HL-60/S4 treated with retinoic acid at 250 ng/mL for 4 days and 3 days (cell line): ENCODE data around the gene CACNG7.

ENCODE experiments used
- in situ Hi-C: fragments of 300-500 bp; cut with MboI; formaldehyde crosslinking; loops from 2 replicates; pipeline ENCODE4 v1.7.0; 2022; ENCODE audit warnings: low sequenced_read_pairs

CACNG7 gene

GRCh38 chr19:53878776-53879139 is 30.3 kb upstream of the CACNG7 start:
- in situ Hi-C loops, result no loop called here

DNA sequence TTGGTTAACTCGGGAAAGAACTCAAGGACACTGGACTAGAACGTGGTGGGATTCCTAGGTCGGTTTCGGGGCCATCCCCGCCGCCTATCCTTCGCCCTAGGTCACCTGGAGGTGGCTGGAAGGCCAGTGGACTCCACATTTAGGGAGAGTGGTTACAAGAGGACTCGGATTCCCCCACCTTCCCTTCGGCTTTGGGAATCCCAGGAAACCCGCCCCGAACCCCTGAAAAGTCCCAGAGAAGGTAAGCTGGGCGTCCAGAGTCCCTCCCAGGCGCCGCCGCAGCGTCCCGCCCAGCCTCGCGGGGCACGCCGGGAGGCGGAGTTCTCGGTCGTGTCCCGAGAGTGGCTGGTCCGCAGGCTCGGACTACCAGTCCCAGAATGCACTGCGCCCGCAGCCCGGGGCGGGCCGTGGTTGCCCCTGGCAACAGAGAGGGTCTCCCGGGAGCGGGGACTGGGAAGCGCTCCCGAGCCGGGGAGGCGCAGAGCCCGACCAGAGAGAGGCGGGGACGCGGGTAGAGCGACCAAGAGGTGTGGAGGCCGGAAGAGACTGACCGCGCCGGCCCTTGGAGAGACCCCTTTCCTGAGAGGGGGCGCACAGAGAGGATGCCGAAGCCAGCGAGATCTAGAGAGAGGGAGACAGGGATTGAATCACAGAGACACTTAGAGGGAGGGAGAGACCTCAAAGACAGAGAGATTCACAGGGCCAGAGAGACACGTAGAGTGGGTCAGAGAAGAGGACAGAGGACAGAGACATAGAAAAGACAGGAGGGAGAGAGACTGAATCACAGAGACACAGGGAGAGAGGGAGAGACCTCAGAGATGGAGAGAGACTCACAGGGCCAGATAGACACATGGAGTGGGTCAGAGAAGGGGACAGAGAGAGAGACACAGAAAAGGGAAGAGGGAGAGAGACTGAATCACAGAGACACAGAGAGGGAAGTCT is 29.7 kb upstream of the CACNG7 start:
- in situ Hi-C loops, result no loop called here

GRCh38 chr19:53880711-53881481 is 28.2 kb upstream of the CACNG7 start:
- in situ Hi-C loops, result no loop called here

DNA sequence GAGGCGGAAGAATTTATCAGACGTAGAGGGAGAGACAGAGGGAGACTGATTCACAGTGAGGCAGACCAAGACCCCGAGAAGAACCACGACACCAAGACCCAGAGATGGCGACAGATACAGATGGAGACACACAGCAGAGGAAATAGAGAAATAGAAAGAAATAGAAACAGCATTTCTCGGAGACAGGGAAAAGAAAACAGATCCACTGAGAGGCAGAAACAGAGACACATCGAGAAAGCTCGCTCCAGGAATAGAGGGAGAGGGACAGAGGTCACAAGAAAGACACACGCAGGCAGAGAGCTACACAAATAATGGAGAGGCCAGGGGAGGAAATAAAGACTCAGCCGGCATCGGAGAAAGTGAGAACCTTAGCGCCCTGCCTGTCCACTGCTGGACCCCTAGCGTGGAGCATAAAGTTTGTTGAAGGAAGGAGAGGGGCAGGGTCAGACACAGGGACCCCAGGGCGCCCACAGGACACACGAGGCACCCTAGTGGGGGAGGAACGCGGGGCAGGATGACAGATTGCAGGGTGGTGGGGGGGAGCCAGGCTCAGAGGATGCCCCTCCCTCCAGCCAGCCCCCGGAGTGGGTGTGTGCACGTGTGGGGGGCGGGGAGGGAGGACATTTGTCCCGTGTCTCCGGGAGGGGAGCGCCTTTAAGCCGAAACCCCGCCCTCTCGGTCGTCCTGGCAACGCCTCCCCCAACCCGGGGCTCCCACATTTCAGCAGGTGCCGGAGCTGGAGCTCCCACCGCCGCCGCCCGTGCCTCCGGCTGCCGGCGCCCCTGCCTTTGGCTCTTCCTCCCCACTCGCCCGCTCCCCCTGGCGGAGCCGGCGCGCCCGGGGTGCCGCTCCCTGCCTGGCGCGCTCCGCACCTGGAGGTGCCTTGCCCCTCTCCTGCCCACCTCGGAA is 27.3 kb upstream of the CACNG7 start, which contains the start of gene PRKCG:
Gene PRKCG (plus strand): TSS at position 716 of the 909 bp plus-strand sequence. CDS start 298 bp downstream, outside the sequence.
- in situ Hi-C loops, result no loop called here

- in situ Hi-C loops, result no loop called here
Observed at GRCh38 chr19:53882391-53883050, 26.6 kb upstream of the CACNG7 start.

DNA sequence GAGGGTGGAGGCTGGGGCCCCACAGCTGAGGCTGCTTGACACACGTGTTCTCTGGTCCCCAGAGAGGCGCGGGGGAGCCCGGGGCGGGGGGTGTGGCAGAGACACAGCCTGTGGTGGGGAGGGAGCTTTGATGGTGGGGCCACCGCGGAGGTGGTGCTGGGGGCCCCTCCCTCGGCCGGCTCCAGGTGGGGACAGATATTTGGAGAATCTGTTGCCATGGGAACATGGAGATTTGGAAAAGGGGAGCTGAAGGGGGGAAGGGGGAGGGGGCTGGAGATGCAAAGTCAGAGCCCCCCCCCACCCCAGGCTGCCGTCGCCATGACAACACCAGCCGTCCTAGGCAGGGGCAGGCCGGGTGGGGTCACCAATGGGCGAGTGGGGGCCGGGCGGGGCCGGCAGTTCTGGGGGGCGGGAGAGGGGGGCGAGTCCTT is 25.8 kb upstream of the CACNG7 start:
- in situ Hi-C loops, result no loop called here

- in situ Hi-C loops, result no loop called here
Observed at GRCh38 chr19:53883741-53884140, 25.3 kb upstream of the CACNG7 start.

DNA sequence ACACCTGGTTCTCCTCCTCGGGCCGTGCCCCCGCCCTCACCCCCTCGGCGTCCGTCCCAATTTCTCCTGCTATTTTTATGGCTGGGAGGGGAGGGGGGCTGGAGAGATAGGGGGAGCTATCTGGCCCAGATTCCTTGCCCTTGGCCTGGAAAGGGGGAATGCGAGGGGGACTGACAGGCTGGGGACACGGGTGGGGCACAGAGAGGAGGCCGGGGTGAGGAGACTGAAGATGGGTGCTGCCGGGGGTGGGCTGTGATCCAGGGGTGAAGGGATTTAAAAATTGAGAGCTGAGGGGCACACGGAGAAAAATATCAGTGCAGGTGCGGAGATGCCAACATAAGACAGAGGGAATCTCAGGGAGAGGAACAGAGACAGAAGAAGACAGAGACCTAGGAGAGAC is 24.8 kb upstream of the CACNG7 start:
- in situ Hi-C loops, result no loop called here

GRCh38 chr19:53885036-53885435 is 24.0 kb upstream of the CACNG7 start:
- in situ Hi-C loops, result no loop called here

DNA sequence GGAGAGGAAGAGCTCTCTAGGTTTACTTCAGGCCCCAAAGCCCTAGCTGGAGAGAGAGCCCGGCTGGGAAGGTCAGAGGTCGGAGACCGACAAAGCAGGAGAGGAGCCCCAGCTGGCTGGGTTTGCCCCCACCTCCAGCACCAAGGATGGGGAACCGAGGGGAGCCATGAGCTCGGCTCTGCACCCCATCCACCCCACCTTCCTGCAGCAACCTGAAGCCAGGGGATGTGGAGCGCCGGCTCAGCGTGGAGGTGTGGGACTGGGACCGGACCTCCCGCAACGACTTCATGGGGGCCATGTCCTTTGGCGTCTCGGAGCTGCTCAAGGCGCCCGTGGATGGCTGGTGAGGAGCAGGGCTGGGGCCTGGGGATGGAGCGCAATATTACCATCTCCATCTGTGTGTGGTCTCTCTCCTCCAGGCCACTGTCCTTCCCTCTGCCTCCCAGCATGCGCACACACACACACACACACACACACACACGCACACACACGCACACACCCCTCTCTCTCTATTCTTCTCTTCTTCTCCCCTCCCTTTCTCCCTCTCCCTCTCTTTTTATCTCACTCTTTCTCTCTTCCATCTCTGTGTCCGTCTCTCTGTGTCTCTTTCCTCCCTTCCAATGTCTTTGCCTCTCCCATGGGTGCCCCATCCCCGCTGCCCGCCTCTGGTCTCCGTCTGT is 16.6 kb upstream of the CACNG7 start:
- in situ Hi-C loops, result no loop called here

GRCh38 chr19:53892981-53893325 is 16.1 kb upstream of the CACNG7 start:
- in situ Hi-C loops, result no loop called here

DNA sequence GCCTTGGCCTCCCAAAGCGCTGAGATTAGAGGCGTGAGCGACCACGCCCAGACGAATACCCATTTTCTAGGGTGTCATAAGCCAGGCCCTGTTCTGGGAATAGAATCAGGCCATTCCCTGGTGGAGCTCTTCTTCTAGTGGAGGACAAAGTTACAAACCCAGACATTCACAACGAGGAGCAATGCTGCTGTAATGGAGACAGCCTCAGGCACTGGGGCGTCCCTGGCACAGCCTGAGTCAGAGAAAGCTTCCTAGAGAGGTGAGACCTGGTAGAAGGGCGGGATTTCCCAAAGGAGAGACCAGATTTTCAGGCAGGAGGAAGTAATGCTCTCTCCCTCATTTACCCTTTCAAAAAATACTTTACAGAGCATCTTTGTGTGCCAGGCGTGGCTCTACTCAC is 14.4 kb upstream of the CACNG7 start:
- in situ Hi-C loops, result no loop called here

DNA sequence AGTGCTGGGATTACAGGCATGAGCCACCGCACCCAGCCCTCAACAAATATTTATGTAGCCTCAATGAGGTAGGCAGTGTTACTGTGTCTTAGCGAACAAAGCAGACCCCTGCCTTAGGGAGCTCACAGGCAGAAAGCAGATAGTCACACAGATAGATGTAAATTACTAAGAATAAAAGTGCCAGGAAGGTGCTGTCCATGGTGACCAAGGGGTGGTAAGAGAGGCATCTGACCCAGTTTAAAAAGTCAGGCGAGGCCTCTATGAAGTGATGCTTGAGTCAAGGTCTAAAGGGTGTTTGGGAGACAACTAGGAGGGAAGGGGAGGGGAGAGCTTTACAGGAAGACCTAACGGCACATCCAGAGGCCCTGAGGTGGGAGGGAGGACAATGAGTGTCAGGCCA is 12.4 kb upstream of the CACNG7 start:
- in situ Hi-C loops, result no loop called here

- in situ Hi-C loops, result no loop called here
Observed at GRCh38 chr19:53897459-53897858, 11.6 kb upstream of the CACNG7 start.

GRCh38 chr19:53898166-53898565 is 10.9 kb upstream of the CACNG7 start:
- in situ Hi-C loops, result no loop called here

DNA sequence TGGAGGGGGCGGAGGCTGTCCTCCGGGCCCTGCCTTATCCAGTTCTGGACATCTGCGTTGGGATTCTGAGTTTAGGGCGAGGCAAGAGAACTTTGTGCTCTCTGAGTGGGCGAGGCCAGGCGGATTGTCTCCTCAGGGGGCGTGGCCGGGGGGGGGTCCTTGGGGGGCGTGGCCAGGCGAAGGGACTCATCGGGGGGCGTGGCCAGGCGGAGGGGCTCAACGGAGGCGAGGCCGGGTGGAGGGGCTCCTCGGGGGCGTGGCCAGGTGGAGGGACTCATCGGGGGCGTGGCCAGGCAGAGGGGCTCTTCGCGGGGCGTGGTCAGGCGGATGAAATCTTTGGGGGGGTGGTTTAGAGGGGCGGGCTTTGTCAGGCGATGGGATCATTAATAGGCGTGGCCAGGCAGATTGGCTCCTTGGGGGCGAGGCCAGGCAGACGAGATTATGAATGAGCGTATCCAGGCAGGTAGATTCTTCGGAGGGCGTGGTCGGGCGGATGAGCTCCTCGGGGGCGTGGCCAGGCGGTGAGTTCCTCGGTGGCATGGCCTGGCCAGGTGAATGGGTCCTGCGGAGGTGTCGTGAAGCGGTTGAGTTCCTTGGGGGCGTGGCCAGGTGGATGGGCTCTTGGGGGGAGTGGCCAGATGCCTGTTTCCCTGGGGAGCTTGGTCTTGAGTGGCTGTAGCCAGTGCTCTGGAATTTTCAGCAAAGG is 10.3 kb upstream of the CACNG7 start:
- in situ Hi-C loops, result no loop called here

GRCh38 chr19:53900191-53900860 is 8.8 kb upstream of the CACNG7 start:
- in situ Hi-C loops, result no loop called here

- in situ Hi-C loops, result no loop called here
Observed at GRCh38 chr19:53903055-53903680, 5.9 kb upstream of the CACNG7 start.
